GM19351 (cell line): ENCODE data around the gene SLC10A7.

ENCODE experiments used
- ATAC-seq: cut with Tn5 transposase; IDR thresholded peaks from one replicate; pipeline ENCODE4 v1.9.1; 2021; ENCODE audit warnings: mild to moderate bottlenecking, moderate library complexity; ENCODE audit not compliant: unreplicated experiment

The SLC10A7 gene

DNA sequence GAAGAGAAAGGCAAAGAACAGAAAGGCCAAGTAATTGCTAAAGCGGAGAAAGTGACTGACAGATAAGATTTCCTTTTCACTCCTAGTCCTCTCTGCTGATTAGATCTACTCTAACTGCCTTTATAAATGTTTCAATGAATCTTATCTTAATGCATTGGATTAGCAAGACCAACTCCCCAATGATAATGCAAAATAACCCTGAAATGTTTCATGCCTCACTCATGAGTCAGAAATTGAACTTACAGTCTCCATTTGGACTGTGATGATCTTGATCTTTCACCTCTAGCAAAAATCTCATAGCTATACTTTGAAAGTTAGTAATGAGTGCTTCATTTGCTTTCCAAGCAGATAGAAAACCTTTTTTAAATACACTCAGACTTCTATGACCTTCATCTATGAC, 26.5 kb downstream of the SLC10A7 start:
- no peak for ATAC-seq

DNA sequence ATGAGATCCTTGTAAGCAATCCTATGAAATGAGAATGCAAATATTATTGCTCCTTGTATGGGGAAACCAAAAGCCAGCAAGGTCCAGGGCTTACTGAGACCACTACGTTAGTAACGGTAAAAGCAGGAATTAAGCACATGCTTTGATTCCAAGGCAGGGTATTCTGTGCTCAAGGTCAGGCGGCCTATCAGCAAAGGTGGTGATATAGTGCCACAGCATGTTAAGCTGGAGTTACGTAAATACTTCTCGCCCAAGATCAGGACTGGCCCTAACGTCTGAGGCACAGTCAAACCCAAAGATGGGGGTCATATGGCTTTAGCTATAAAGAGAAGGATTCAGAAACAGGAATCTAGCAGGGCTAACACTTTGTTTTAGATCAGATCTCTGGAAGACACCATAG, 27.6 kb downstream of the SLC10A7 start:
- no peak for ATAC-seq

DNA sequence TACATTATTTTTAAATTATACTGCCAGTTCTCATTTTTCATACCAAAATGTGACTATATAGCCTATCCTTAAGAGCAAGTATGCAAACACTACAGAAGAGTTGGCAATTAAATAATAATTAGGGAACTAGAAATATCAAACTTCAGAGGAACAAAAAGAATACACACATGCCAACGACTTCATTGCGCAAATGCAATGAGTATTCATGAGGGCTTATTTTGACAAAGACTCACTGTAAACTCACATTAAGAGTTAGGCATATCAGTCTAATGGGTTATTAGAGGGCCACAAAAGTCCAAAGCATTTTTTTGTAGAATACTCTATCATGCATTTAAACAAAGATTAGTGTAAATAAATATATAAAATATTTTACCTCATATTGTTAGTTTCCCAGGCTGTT, 31.6 kb downstream of the SLC10A7 start:
- ATAC-seq = no peak

DNA sequence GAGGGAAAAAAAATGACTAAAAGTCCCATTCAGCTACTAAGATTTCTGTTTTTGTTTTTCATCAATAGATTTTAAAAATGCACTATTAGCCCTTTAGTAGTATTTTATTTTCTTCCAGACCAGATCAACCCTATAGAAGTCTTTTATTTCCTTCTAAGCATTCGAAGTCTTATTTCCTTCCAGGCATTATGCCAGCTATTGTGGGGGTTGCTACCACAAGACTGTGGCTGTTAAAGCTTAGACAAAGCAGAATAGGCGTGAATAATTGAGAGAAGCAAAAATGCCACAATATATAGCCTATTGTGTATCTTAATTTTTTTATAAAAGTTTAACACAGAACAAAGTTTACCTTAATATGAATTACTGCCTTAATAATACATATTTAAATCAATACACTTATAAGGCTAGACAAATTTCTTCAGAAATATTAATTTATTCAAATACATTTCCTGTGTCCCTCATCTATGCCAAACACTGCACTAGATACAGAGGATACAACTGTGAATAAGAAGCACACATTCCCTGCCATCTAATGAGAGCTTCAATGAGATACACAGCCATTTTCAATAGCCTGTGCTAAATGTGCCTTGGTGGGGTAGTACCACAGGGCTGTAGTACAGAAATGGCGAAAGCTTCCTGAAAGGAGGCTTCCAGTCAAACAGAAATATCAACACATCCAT, 33.1 kb downstream of the SLC10A7 start:
- ATAC-seq = no peak

DNA sequence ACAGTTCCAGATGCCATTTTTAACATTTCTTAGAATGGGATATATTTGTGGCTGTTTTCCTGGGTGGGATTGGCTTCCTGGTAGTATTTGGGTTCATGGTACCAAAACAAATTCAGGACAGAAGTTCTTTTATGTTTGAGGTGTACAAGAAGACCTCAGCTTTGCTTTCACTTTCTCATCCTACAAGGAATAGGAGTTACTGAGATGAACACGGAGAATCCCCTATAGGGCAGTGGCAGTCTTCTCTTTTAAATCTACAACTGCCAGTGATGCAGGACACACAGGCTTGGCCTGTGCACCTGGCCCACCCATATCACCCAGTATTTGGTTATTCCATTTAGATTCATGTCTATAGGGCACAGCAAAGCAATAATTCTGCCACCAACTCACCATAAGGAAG, 35.2 kb downstream of the SLC10A7 start:
- ATAC-seq = peak; percentile 88

DNA sequence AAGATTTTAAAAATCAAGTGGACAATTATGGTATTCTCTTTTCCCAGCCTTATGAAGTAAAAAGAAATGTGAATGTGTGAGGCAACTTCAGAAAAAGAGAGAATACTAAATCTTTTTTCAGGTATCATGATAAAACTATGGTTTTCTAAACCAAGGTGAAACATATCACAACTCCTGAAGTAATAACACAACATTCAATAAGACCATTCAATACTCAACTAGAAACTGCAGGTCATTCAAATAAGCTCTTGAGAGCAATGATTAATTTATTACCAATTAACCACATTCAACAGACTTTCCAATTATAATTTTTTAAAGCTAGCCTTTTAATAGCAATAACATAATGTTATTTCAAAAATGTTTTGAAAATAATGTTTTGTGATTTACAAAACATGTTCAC, 35.8 kb downstream of the SLC10A7 start:
- ATAC-seq = peak; percentile 37

DNA sequence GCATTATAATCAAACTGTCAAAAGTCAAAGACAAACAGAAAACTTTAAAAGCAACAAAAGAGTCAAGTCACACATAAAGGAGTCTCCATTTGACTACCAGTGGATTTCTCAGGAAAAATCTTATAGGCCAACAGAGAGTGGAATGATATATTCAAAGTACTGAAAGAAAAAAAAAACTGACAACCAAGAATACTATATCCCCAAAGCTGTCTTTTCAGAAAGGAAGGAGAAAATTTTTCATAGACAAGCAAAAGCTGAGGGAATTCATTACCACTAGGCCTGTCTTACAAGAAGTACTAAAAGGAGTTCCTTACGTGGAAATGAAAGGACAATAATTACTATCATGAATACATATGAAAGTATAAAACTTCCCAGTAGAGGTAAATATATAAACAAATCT, 39.0 kb downstream of the SLC10A7 start:
- no peak for ATAC-seq

DNA sequence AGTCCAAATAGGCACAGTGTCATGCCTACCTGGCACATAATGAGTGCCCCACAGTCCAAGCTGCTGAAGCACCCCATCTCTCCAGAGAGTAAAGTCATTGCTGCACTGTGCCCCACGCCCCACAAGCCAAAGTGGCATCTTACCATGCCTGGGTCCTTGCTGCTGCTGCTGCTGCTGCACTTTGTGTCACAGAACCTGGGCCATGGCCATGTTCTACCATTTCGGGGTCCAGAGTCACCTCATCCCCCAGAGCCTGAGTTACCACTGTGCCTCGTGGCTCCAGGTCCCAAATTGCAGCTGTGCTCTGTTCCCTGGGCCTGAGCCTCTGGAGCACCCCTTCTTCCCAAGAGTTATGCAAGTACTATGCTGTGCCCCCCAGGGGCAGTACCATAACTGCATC, 40.5 kb downstream of the SLC10A7 start:
- ATAC-seq = no peak

DNA sequence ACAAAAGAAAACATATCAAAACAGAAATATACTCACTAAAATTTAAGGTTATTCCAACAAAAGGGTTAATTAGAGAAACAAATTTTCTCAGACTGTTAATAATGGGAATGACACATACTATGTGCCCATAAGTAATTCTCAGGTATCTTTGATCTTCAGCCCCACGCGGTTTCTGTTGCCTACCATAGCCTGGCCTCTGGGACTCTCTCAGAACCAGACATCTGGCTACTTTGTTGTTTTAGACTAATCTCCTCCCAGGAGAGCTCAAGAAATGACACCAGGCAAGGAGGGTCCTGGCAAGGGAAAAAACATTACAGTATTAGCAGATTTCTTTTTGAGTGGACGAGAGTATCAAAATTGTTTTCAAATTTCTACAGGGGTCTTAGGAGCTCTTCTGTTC, 43.7 kb downstream of the SLC10A7 start:
- ATAC-seq = peak; percentile 68

DNA sequence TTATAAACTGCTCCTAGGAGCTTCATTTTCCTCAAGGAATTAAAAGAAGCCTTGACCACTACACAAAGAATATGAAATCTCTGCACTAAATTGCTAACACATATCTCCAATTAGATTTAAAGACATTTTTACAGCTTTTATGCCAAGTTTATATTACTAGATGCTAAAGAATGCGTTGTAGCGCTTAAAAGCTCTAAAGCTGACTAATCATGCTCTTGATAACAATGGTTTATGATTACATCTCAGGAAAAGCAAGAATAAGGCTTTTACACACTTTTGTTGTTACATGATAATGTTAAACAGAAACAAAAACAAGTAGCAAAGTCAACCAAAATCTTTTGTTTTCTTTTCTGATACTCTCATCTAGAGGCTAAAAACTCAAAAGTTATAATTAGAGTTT, 44.7 kb downstream of the SLC10A7 start:
- ATAC-seq = no peak

DNA sequence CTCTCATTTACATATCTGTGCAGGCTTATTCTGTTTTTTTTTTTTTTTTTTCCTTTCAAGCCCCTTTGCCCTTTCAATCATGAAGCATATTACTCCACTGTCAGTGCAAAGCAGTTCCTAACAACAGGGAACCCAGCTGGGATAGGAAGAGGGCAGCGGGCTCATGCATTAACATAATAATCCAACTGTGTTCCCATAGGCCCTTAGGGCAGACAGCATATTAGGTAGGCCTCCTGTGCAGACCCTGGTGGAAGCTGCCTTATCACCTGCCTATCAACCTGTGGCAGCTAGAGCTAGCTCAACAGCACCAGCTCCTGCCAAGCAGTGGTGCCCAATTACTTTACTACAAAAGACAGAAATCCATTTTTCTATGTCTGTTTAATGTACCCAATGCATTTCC, 49.3 kb downstream of the SLC10A7 start:
- no peak for ATAC-seq

DNA sequence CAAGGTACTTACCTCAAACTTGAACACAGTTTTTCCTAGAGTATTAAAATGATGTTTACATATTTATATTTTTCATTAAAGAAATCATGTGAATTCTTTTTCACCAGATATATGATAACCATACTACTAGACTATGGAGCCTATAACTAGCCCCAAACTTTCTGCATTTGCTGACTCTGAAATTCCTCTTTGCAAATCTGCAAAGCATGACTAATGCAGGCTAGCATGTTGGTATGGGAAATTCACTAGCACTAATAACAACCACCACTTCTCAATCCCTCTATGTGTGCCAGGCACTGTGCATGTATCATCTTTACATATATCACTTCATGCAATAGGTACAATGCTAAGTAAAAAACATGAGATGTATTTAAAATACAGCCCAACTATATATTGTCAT, 51.1 kb downstream of the SLC10A7 start:
- ATAC-seq = no peak

DNA sequence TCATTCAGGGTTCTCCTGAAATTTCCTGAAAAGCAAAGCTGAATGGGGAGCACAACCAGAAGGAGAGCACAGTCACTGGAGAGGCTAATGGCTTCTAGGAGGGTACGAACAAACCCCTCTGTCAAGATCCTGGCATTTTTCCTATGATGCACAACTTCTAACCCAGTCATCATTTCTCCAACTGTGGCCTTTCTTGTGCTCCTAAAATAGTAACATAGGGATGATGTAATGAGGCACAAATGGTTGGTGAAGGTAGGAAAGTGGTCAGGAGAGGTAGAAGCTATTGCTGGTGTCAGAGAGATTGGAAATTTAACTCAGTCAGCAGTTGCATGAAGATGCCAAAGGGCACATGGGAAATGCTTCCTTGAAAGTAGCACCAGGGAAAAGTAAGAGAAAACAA, 52.7 kb downstream of the SLC10A7 start:
- no peak for ATAC-seq

DNA sequence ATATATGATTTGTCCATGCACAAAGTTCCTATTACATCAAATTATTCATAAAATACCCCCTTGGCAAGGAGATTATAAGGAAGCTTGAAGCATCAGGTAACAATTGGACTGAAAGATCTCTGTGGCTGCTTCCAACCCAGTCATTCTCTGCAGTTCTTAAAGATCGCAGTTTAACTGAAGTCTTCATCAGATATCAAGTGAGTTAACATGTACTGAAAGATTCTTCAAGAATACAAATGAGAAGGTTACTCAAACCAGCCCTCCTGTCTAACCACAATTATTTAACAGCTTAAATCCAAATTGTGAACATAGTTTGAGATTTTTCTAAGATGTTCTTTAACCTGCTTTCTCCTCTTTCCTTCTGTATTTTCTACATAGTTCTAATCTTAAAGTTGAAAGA, 56.1 kb downstream of the SLC10A7 start:
- ATAC-seq = peak; percentile 70

DNA sequence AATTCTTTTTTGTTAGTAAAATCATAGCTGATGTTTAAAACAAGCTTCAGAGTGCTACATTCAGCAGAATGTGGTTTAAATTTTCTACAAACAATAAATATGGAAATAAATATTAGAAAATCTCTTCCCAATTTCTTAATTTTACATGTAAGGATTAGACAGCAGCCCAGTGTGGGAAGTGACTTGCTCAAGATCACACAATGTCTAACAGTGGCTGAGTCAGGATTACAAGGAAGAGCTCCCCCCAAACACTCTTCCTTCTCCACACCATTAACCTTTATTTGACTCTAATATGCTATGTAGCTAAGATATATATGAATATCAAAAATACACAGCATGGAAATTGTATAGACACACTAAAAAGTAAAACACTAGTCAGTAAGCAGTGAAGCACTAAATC, 59.5 kb downstream of the SLC10A7 start:
- ATAC-seq = no peak

DNA sequence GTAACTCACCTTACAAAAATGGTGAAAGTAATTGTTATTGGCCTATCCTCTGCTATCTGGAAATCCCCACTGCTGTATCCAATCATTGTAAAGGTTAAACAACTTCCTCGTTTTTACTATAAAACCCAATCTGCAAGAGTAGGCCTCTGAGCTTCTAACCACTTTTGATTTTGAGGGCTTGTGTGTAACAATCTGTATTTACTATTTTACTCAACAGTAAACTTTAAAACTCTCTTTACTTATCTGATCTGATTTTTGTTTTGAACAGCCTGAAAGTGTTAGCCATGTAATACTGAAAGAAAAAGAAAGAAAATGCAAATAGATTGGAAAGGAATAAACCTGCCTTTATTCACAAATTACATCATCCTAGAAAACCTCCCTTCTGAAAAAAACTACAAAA, 63.1 kb downstream of the SLC10A7 start:
- peak; percentile 93 for ATAC-seq

DNA sequence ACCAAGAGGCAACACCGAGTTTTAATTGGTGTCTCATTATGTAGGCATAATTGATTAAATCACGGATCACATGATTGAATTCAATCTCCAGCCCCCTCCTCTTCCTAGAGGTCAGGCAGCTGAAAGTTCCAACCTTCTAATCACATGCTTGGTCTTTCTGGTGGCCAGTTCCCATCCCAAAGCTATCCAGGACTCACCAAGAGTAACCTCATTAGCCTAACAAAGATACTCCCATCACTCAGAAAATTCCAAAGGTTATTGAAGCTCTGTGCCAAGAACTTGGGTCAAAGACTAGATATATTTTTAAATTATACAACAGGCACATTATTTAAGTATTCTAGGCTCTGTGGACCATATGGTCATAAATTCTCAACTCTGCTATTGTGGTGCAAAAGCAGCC, 65.1 kb downstream of the SLC10A7 start:
- no peak for ATAC-seq

DNA sequence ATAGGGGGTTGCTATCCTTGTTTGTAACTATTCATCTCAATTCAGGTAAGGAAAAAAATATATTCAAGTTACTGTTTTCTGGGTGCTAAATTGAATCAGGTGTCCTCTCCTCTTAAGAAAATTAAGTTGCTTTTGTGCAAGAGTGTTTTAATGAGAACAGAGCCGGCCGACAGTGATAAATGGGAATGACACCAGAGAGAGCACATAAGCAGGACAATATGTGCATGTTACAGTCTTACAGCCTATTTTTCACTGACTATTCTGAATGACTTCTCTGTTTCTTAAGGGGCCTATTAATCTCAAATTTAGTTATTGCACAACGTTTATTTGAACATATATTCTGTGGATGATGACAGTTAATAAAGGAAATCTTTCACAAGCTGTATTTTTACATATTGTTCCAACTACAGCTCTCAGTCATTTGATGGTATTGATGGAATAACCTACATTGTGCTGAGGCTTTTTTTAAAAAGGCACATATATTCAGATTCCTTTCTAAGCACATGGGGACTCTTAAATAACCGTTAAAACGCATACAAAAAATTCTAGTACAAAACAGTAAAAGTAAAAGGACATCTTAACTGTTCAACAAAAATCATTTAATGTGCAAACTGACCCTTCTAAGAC, 68.4 kb downstream of the SLC10A7 start:
- ATAC-seq = no peak

DNA sequence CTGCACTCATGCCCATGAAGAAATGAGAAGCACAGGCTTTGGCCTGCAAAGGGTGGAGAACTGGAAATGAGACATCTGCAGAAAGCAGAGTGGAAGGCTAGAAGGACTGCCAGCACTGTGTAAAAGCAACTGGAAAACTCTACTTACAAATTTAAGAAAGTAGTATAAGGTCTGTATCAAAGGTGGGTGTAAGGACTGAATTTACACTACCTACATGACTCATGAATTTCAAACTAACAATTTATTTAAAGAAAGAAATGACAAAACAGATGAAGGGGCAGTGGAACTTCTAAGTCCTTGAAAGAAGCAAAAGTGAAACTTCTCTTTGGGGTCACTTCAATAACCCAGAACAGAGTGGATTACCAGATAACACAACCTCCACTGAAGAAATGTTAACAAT, 71.2 kb downstream of the SLC10A7 start:
- peak; percentile 83 for ATAC-seq

DNA sequence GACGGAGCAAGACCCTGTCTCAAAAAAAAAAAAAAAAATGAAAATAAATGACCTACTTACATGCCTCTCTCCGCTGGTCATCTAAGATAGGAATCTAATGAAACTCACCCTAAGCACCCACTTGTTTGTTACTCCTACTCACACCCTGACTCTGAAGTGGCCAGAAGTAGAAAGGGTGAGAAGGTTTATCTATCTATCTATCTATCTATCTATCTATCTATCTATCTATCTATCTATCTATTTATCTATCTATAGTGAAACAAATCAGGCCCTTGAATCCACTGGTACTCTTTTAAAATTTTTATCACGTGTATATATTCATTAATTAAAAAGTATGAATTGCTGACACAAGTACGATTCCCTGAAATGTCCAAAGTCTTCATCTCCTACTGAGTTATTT, 75.2 kb downstream of the SLC10A7 start:
- ATAC-seq = no peak

DNA sequence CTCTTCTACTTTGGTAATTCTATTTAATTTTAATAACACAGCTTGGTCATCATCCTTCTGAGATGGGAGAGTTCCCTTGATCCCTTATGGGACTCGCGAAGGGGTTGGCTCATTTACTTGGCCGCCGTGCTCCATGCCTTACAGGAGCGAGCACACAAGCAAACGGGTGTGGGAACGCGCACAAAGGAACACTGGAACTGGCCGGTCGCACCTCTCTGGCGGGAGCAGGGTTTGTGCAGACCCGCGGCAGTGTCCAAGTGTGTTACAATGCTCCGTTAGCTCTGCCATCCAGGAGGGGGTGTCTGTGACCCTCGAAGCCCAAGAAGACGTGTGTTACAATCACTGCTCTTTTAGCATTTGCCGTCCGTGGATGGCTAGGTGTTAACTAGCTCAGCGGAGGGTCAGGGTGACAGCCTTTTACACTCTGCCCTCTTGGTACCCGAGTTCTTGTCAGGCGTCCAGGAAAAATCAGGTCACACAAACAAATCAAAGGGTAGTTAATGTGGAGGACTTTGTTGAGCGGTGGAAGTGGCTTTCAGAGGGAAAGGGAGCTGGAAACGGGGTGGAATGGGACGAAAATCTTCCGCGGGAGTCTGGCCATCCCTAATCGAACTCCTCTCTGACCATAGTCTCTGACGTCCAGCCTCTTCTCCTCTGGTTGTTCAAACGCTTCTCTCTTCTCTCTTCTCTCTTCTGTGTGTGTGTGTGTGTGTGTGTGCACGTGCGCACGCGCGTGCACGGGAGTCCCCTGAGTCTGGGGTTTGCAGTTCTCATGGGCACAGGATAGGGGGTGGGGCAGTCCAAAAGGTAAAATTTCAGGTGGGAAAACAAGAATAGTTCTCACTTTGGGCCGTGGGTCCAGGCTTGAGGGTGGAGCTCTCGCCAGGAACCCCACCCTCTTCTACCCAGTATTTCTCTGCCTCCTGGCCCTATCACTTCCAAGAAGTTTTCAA, 76.3 kb downstream of the SLC10A7 start:
- no peak for ATAC-seq

DNA sequence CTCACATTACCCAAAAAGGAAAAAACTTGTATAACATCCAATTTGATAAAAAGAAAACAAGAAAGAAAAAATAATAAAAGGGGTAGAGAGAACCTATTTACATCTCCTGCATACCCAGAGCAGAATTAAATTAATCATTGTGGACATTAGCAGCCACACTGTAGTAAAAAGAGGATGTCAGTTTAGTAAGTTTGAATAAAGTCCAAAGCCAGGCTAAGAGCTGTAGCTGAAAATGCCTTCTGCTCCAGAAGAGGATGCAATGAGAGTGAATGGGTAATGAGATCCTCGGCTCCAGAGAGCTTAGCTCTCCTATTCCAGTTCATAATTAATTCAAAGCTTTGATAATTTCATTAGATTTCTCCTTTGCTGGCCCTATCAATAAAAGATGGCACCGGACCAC, 78.2 kb downstream of the SLC10A7 start:
- no peak for ATAC-seq
